ENCODE data around the gene MED12L. TPM values are rescaled to one million over a fixed set of nuclear protein-coding genes. Genes with fewer than 3 reads are reported as not detected.

Gene MED12L
- total and polyA plus RNA-seq, 2 experiments from 2014 or later: 0.07 to 2.7 TPM

GRCh38 chr3:151347432-151347831 lies 262.0 kb downstream of the MED12L start:
- no peaks in the 10 kb centered on the region for H3K9me2 ChIP-seq (replicated peaks; ENCODE audit: insufficient read depth)
- 86% methylated on average over 6 of the region's 6 CpGs for WGBS (ENCODE audit: low lambda C conversion rate, missing lambda C conversion rate)
- no peaks in the 10 kb centered on the region for H4K20me1 ChIP-seq (ENCODE audit: insufficient read depth, poor library complexity, severe bottlenecking)
- H3K4me1 ChIP-seq (ENCODE audit: insufficient read depth): no peaks in the 10 kb centered on the region
- H3K27ac ChIP-seq: no peak overlapping the region
- H2AFZ ChIP-seq: no peak overlapping the region
- TF ChIP-seq EZH2phosphoT487 (IDR thresholded peaks at IDR 0.05; ENCODE audit: low read depth, severe bottlenecking, unreplicated experiment): no peak
- TF ChIP-seq, protein P1, sequence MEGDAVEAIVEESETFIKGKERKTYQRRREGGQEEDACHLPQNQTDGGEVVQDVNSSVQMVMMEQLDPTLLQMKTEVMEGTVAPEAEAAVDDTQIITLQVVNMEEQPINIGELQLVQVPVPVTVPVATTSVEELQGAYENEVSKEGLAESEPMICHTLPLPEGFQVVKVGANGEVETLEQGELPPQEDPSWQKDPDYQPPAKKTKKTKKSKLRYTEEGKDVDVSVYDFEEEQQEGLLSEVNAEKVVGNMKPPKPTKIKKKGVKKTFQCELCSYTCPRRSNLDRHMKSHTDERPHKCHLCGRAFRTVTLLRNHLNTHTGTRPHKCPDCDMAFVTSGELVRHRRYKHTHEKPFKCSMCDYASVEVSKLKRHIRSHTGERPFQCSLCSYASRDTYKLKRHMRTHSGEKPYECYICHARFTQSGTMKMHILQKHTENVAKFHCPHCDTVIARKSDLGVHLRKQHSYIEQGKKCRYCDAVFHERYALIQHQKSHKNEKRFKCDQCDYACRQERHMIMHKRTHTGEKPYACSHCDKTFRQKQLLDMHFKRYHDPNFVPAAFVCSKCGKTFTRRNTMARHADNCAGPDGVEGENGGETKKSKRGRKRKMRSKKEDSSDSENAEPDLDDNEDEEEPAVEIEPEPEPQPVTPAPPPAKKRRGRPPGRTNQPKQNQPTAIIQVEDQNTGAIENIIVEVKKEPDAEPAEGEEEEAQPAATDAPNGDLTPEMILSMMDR (IDR thresholded peaks at IDR 0.05; ENCODE audit: poor library complexity): no peak
- no peak for TF ChIP-seq EZH2 (IDR thresholded peaks at IDR 0.05; ENCODE audit: borderline replicate concordance)
- DNase-seq (ENCODE audit: low spot score): no peak
- H3K79me2 ChIP-seq: no peaks in the 10 kb centered on the region
- no peak overlapping the region for H3K4me3 ChIP-seq
- no peaks in the 10 kb centered on the region for H3K36me3 ChIP-seq (replicated peaks; ENCODE audit: insufficient read depth, low read depth)
- no peaks in the 10 kb centered on the region for H3K27me3 ChIP-seq
- H3K9me3 ChIP-seq (ENCODE audit: low read depth): no peaks in the 10 kb centered on the region
- no peak overlapping the region for H3K4me2 ChIP-seq

DNA sequence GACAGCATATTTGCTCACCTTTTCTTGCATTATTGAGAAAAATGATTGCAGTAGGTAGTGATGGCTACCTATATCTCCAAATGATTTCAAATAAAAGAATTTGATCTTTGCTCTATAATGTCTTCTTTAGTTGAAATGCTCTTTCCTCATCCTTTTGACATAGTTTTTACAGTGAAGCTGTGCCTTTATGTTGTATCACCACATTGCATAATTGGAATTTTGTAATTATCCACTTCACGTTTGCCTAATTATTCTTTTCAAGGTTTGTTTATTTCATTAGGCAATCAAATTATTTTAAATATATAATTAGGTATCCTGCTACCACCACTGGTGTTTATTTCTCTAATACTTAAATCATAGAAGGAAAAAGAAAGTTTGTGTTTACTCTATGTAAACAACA lies 265.2 kb downstream of the MED12L start:
- Histone ChIP-seq H3K27ac (no peak overlapping the region), H3K9me3 (ENCODE audit: low read depth) (no peaks in the 10 kb centered on the region), H4K20me1 (ENCODE audit: insufficient read depth, poor library complexity, severe bottlenecking) (no peaks in the 10 kb centered on the region), H3K4me2 (no peak overlapping the region), H3K4me1 (ENCODE audit: insufficient read depth) (no peaks in the 10 kb centered on the region), H3K36me3 (replicated peaks; ENCODE audit: insufficient read depth, low read depth) (no peaks in the 10 kb centered on the region), H2AFZ (no peak overlapping the region), H3K79me2 (no peaks in the 10 kb centered on the region), H3K27me3 (no peaks in the 10 kb centered on the region), H3K9me2 (replicated peaks; ENCODE audit: insufficient read depth) (no peaks in the 10 kb centered on the region), H3K4me3 (no peak overlapping the region)
- DNase-seq (ENCODE audit: low spot score): no peak
- 77% methylated on average over 1 of the region's 1 CpG for WGBS (ENCODE audit: low lambda C conversion rate, missing lambda C conversion rate)
- TF ChIP-seq EZH2 (IDR thresholded peaks at IDR 0.05; ENCODE audit: borderline replicate concordance): no peak
- no peak for TF ChIP-seq EZH2phosphoT487 (IDR thresholded peaks at IDR 0.05; ENCODE audit: low read depth, severe bottlenecking, unreplicated experiment)
- TF ChIP-seq, protein P1 (IDR thresholded peaks at IDR 0.05; ENCODE audit: poor library complexity): no peak

- Histone ChIP-seq H3K9me2 (replicated peaks; ENCODE audit: insufficient read depth) (no peaks in the 10 kb centered on the region), H3K27ac (no peak overlapping the region), H3K4me3 (no peak overlapping the region), H3K9me3 (ENCODE audit: low read depth) (no peaks in the 10 kb centered on the region), H3K4me1 (ENCODE audit: insufficient read depth) (no peaks in the 10 kb centered on the region), H3K36me3 (replicated peaks; ENCODE audit: insufficient read depth, low read depth) (no peaks in the 10 kb centered on the region), H2AFZ (no peak overlapping the region), H3K4me2 (no peak overlapping the region), H4K20me1 (ENCODE audit: insufficient read depth, poor library complexity, severe bottlenecking) (no peaks in the 10 kb centered on the region), H3K27me3 (no peaks in the 10 kb centered on the region), H3K79me2 (no peaks in the 10 kb centered on the region)
- DNase-seq (ENCODE audit: low spot score): no peak
- TF ChIP-seq EZH2phosphoT487 (IDR thresholded peaks at IDR 0.05; ENCODE audit: low read depth, severe bottlenecking, unreplicated experiment) (no peak), EZH2 (IDR thresholded peaks at IDR 0.05; ENCODE audit: borderline replicate concordance) (no peak)
- TF ChIP-seq, protein P1 (IDR thresholded peaks at IDR 0.05; ENCODE audit: poor library complexity): no peak
- 97% methylated on average over 1 of the region's 1 CpG for WGBS (ENCODE audit: low lambda C conversion rate, missing lambda C conversion rate)
Measured at GRCh38 chr3:151351219-151351618, 265.8 kb downstream of the MED12L start.

GRCh38 chr3:151351648-151352047 lies 266.2 kb downstream of the MED12L start:
- no peaks in the 10 kb centered on the region for H3K9me2 ChIP-seq (replicated peaks; ENCODE audit: insufficient read depth)
- no peak overlapping the region for H3K27ac ChIP-seq
- no peaks in the 10 kb centered on the region for H3K27me3 ChIP-seq
- H4K20me1 ChIP-seq (ENCODE audit: insufficient read depth, poor library complexity, severe bottlenecking): no peaks in the 10 kb centered on the region
- H3K4me3 ChIP-seq: no peak overlapping the region
- no peak for DNase-seq (ENCODE audit: low spot score)
- H3K36me3 ChIP-seq (replicated peaks; ENCODE audit: insufficient read depth, low read depth): no peaks in the 10 kb centered on the region
- H3K9me3 ChIP-seq (ENCODE audit: low read depth): no peaks in the 10 kb centered on the region
- no peaks in the 10 kb centered on the region for H3K79me2 ChIP-seq
- no peak for TF ChIP-seq EZH2 (IDR thresholded peaks at IDR 0.05; ENCODE audit: borderline replicate concordance)
- TF ChIP-seq, protein P1 (IDR thresholded peaks at IDR 0.05; ENCODE audit: poor library complexity): no peak
- TF ChIP-seq EZH2phosphoT487 (IDR thresholded peaks at IDR 0.05; ENCODE audit: low read depth, severe bottlenecking, unreplicated experiment): no peak
- 94% methylated on average over 4 of the region's 4 CpGs for WGBS (ENCODE audit: low lambda C conversion rate, missing lambda C conversion rate)
- H3K4me1 ChIP-seq (ENCODE audit: insufficient read depth): no peaks in the 10 kb centered on the region
- H3K4me2 ChIP-seq: no peak overlapping the region
- H2AFZ ChIP-seq: no peak overlapping the region
